Right lobe of liver (tissue), 6 donors: Measurements from ENCODE around the gene TMEM51. TPM values are rescaled to one million over a fixed set of nuclear protein-coding genes. Genes with fewer than 3 reads are reported as not detected.

Experiments
- ATAC-seq, 4 donors: fragments of 200-7000 bp; cut with Tn5 transposase; one replicate each; pipeline ENCODE4 v1.9.1; 2020; ENCODE audit warnings: mild to moderate bottlenecking in 4 of 4, moderate library complexity in 4 of 4
- DNase-seq, 3 donors: peaks; one replicate each; pipeline ENCODE4 v3.0.0-alpha.2; 2020
- H3K27ac ChIP-seq, 3 donors: fragments of 200-600 bp; one replicate each; pipeline ENCODE4 v1.8.0; 2022
- H3K27me3 ChIP-seq, 2 donors: fragments of 200-600 bp; one replicate each; pipeline ENCODE4 v1.8.0; 2022
- H3K36me3 ChIP-seq, 4 donors: fragments of 200-600 bp; sonication (generic) in 1 of 4; one replicate each; pipeline versions ENCODE4 v1.5.1 to v1.8.0; 2017 to 2022; ENCODE audit warnings: control low read depth in 1 of 4
- H3K4me1 ChIP-seq, 4 donors: fragments of 200-600 bp; sonication (generic) in 1 of 4; one replicate each; pipeline versions ENCODE4 v1.5.1 to v1.8.0; 2017 to 2022; ENCODE audit warnings: control low read depth in 1 of 4
- H3K4me3 ChIP-seq, 3 donors: fragments of 200-600 bp; one replicate each; pipeline ENCODE4 v1.8.0; 2022
- H3K9me3 ChIP-seq, 4 donors: fragments of 200-600 bp; sonication (generic) in 1 of 4; one replicate each; pipeline versions ENCODE4 v1.5.1 to v1.8.0; 2017 to 2022; ENCODE audit warnings: control low read depth in 1 of 4
- CTCF ChIP-seq, 4 donors: fragments of 200-600 bp in 3 of 4; fragments of 450-650 bp in 1 of 4; IDR thresholded peaks; one replicate each; pipeline versions ENCODE4 v1.5.1 to v1.8.0; 2016 to 2022; ENCODE audit warnings: antibody characterized with exemption in 4 of 4, mild to moderate bottlenecking in 2 of 4
- POLR2A ChIP-seq: fragments of 450-650 bp; IDR thresholded peaks from one replicate; pipeline ENCODE4 v1.6.1; 2017; ENCODE audit warnings: antibody characterized with exemption, mild to moderate bottlenecking
- WGBS: methylation state at CpG from one replicate; pipeline ENCODE4 v1.1.6; 2018; ENCODE audit warnings: low coverage, low lambda C conversion rate; ENCODE audit not compliant: insufficient coverage; ENCODE audit errors: missing lambda C conversion rate; 5-methylcytosine and 5-hydroxymethylcytosine counted together
- intact Hi-C, 2 donors: fragments of 100-400 bp; cut with DNase I; formaldehyde crosslinking; loops; one replicate each; pipeline versions ENCODE4 v1.11.2 to v1.14.1; 2022
- total RNA-seq, 6 experiments: library from RNA; depleted of rRNA in 2 of 6; stranded (reverse); fragments of >200 nt in 2 of 6; fragmentation: NEBNext Ultra II Directional in 3 of 6; extraction: Animal tissue kit (Norgen Biotek cat#: 25700) in 3 of 6; gene quantifications; one replicate each; pipeline versions ENCODE4 v1.1.0 to v1.2.4, GENCODE V29; 2016 to 2023
- donor health status: DM: no; HTN: yes; CAD: no.
- donor health status: DM: no; HTN: no; CAD: no.
- donor health status: DM: no; HTN: no; CAD: no.
- donor health status: DM: no; HTN: yes; CAD: no.
- donor health status: DM: no; HTN: yes; CAD: no.

TMEM51 gene
- total RNA-seq, 6 experiments from 2014 or later = 1.3 to 5.4 (median 1.9) TPM

GRCh38 chr1:15185617-15186016, 32.1 kb downstream of the TMEM51 start:
- H3K27me3 ChIP-seq = no peaks in the 10 kb centered on the region
- no peak for TF ChIP-seq CTCF (IDR thresholded peaks at IDR 0.05)
- TF ChIP-seq POLR2A = no peak
- intact Hi-C loops = no loop called here
- ATAC-seq = no peak
- no peak overlapping the region for H3K4me3 ChIP-seq
- no peak overlapping the region for H3K27ac ChIP-seq
- DNase-seq = no peak
- H3K36me3 ChIP-seq = no peaks in the 10 kb centered on the region
- H3K9me3 ChIP-seq = no peaks in the 10 kb centered on the region
- H3K4me1 ChIP-seq = peaks cover 0 to 2% (median 0%) of the 10 kb centered on the region in 4 donors
- WGBS = 24% methylated on average over 3 of the region's 3 CpGs

- DNase-seq = no peak
- Histone ChIP-seq H3K27ac (no peak overlapping the region), H3K27me3 (no peaks in the 10 kb centered on the region), H3K4me1 (peaks cover 0 to 2% (median 0%) of the 10 kb centered on the region in 4 donors), H3K4me3 (no peak overlapping the region), H3K9me3 (no peaks in the 10 kb centered on the region), H3K36me3 (no peaks in the 10 kb centered on the region)
- intact Hi-C loops = no loop called here
- WGBS = 44% methylated on average over 5 of the region's 6 CpGs
- TF ChIP-seq POLR2A = no peak
- no peak for ATAC-seq
Measured at GRCh38 chr1:15186073-15186845, 32.7 kb downstream of the TMEM51 start.

- TF ChIP-seq POLR2A (no peak), CTCF (IDR thresholded peaks at IDR 0.05) (no peak)
- peak in 1 of 4 donors; percentile 8 for ATAC-seq
- intact Hi-C loops = no loop called here
- no peak overlapping the region for H3K4me3 ChIP-seq
- H3K27me3 ChIP-seq = no peaks in the 10 kb centered on the region
- peaks cover 0 to 2% (median 0%) of the 10 kb centered on the region in 4 donors for H3K4me1 ChIP-seq
- H3K36me3 ChIP-seq = no peaks in the 10 kb centered on the region
- no peak overlapping the region for H3K27ac ChIP-seq
- H3K9me3 ChIP-seq = no peaks in the 10 kb centered on the region
- DNase-seq = no peak
- WGBS = 0% methylated on average over 1 of the region's 6 CpGs
Measured at GRCh38 chr1:15186846-15187151, 33.3 kb downstream of the TMEM51 start.

DNA sequence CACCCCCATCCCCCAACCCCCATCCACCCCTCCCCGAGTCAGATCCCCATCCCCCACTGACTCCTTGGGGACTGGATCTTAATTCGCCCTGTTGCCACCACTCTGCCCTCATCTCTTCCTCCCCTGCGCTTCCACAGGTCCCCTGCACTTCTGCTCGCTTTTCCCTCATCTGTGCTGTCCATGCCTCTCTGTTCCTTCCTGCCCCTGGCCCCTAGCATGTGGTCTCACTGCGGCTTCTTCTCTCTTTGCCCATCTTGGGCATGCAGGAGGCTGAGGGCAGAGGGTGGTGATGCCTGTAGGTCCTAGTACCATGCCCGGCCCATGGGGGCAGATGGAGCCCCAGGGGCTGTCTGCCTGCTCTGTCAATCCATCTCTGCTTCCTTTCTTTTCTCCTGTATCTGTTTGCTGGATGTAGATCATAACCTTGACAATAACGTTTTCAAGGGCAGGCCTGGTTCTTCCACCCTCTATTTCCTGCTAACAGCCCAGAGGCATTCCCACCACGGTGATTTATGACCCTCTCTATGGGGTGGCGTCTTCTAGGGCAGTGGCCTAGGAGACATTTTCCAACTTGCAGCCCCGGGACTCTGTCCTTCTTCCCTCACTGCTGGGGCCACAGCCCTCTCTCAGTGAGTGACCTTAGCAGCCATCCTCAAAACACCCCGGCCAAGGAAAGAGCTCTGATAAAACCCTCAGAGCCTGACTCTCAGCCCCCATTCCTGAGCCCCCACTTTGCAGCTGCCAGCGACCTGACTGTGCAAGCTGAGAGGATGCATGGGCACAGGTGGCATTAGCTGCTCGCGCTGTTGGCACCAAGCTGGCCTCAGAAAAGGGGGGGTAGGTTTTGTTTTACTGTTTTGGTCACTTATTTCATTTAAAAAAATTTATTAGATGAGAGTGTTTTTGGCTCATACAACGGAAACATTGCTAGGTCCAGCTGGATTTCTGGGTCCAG, 33.9 kb downstream of the TMEM51 start:
- TF ChIP-seq POLR2A = no peak
- TF ChIP-seq CTCF (IDR thresholded peaks at IDR 0.05) = no peak
- Histone ChIP-seq H3K9me3 (no peaks in the 10 kb centered on the region), H3K36me3 (no peaks in the 10 kb centered on the region), H3K4me3 (no peak overlapping the region), H3K4me1 (peaks cover 0 to 2% (median 0%) of the 10 kb centered on the region in 4 donors), H3K27me3 (no peaks in the 10 kb centered on the region), H3K27ac (no peak overlapping the region)
- DNase-seq = no peak
- WGBS = 50% methylated on average over 10 of the region's 15 CpGs
- no peak for ATAC-seq
- intact Hi-C loops = no loop called here

DNA sequence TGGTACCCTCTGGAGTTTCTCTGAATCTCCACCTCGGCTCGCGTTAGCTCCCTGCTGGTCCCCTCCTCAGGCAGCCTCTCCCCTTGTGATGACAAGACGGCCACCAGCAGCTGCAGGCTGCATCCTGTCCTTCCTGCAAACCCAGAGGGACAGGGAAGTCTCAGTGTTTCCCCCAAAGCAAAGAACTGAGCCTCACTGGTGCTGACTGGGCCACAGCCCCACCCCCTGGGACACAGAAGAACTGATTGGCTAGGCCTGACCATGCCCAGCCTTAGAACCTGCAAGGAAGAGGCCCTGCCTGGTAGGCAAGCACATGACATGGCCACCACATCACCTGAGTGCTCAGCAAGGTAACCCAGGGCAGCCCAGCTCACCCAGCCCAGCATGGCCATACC, 34.6 kb downstream of the TMEM51 start:
- Histone ChIP-seq H3K27me3 (no peaks in the 10 kb centered on the region), H3K4me3 (no peak overlapping the region), H3K9me3 (no peaks in the 10 kb centered on the region), H3K27ac (no peak overlapping the region), H3K4me1 (peaks cover 0 to 2% (median 0%) of the 10 kb centered on the region in 4 donors), H3K36me3 (no peaks in the 10 kb centered on the region)
- DNase-seq (no peak), ATAC-seq (peak in 1 of 4 donors; percentile 23)
- WGBS = 47% methylated on average over 2 of the region's 4 CpGs
- no peak for TF ChIP-seq POLR2A
- TF ChIP-seq CTCF (IDR thresholded peaks at IDR 0.05) = no peak
- intact Hi-C loops = no loop called here
